Measurements from ENCODE around the gene DOCK1.

GRCh38 chr10:127216786-127217185 is 311.6 kb downstream of the DOCK1 start:
- TF ChIP-seq CTCF (IDR thresholded peaks at IDR 0.05) (no peak), EZH2 (IDR thresholded peaks at IDR 0.05) (no peak)
